IPS-15b (cell line): ENCODE measurements around the gene ARHGAP11B.
"Not testable (repeated sequence)": the region's sequence is repeated elsewhere in the genome, so short reads cannot be mapped to it uniquely, and the experiment has no call there.

Experiments
- H3K27me3 ChIP-seq: one replicate; pipeline ENCODE4 v1.6.1; 2013; ENCODE audit warnings: low read length; ENCODE audit not compliant: control insufficient read depth, insufficient read depth
- H3K36me3 ChIP-seq: one replicate; pipeline ENCODE4 v1.6.1; 2013; ENCODE audit warnings: low read length; ENCODE audit not compliant: control insufficient read depth, insufficient read depth
- H3K4me1 ChIP-seq: one replicate; pipeline ENCODE4 v1.6.1; 2013; ENCODE audit warnings: mild to moderate bottlenecking, low read length; ENCODE audit not compliant: control insufficient read depth, insufficient read depth
- H3K4me3 ChIP-seq: one replicate; pipeline ENCODE4 v1.5.1; 2013; ENCODE audit warnings: low read depth, low read length
- H3K9ac ChIP-seq: one replicate; pipeline ENCODE4 v1.6.1; 2013; ENCODE audit warnings: low read depth, mild to moderate bottlenecking, low read length
- H3K9me3 ChIP-seq: one replicate; pipeline ENCODE4 v1.6.1; 2013; ENCODE audit warnings: mild to moderate bottlenecking, low read length; ENCODE audit not compliant: control insufficient read depth, insufficient read depth

Gene ARHGAP11B

DNA sequence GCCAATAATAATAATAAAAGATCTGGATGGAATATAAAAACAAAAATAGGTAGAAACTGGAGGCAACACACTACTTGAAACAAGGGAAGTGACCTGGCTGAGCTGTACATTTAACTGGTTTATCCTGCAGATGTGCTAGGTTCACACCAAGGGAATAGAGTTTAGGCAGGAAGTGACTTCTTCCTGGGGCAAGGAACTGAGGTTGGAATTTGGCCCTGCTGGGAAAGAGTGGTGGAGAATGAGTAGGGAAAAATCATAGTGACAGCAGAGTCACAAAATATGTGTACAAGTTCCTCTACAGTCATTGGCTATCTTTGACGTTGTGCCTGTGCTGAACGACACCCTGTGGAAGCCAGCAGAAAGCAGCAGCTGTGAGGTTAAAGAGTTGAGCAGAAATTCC, 44.1 kb downstream of the ARHGAP11B start:
- Histone ChIP-seq H3K36me3 (no peaks in the 10 kb centered on the region), H3K27me3 (no peaks in the 10 kb centered on the region), H3K9me3 (no peaks in the 10 kb centered on the region), H3K4me3 (no peak overlapping the region), H3K9ac (no peak overlapping the region), H3K4me1 (no peaks in the 10 kb centered on the region)

DNA sequence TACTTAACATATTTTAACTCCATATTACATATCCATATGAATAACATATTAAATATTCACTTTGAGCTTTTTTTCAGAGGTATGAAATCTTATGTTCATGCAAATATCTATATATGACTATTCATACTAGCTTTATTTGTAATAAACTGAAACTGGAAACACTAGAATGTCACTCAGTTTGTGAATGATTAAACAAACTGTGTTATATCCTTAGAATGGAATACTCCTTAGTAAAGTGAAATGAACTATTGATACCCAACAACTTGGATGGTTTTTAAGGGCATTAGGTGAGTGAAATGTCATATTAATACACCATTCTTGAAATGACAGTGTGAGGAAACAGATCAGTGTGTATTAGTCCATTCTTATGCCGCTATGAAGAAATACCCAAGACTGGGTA, 45.4 kb downstream of the ARHGAP11B start:
- Histone ChIP-seq H3K9ac (no peak overlapping the region), H3K27me3 (no peaks in the 10 kb centered on the region), H3K4me3 (no peak overlapping the region), H3K9me3 (no peaks in the 10 kb centered on the region), H3K4me1 (no peaks in the 10 kb centered on the region), H3K36me3 (no peaks in the 10 kb centered on the region)

DNA sequence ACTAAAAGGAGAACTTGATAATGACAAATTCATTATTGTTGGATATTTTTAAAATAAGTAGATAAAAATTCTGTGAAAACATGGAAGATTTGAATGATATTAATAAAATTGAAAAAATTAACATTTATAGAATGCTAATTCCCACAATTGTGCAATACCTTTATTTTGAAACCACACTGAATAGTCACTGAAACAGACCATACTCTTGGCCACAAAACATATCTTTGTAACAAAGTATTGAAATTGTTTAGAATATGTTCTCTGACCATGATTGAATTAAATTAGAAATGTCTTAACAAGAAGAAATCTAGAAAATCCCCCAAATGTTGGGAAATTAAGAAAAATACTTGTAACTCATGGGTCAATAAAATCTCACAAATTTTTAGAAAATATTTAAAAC, 49.2 kb downstream of the ARHGAP11B start:
- Histone ChIP-seq H3K9me3 (no peaks in the 10 kb centered on the region), H3K27me3 (no peaks in the 10 kb centered on the region), H3K4me3 (no peak overlapping the region), H3K36me3 (no peaks in the 10 kb centered on the region), H3K4me1 (no peaks in the 10 kb centered on the region), H3K9ac (no peak overlapping the region)

DNA sequence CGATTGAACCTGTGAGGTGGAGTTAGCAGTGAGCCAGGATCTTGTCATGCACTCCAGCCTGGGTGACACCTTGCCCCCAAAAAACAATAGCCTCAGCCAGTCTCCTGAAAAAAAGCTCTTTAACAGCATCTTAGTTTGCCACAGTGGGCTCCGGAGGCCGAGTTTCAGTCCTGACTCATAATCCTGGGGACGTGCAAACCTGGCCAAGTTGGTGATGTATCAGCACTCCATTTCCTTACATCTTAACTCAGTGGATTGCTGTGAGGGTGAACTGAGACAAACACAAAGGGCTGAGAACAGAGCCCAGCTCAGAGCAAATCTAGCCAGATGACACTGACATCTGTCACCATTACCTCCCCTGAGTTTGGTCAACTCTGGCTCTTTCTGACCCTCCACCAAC, 50.0 kb downstream of the ARHGAP11B start:
- H3K36me3 ChIP-seq, H3K9ac ChIP-seq, H3K9me3 ChIP-seq, H3K4me3 ChIP-seq, H3K4me1 ChIP-seq, H3K27me3 ChIP-seq: not testable (repeated sequence)

DNA sequence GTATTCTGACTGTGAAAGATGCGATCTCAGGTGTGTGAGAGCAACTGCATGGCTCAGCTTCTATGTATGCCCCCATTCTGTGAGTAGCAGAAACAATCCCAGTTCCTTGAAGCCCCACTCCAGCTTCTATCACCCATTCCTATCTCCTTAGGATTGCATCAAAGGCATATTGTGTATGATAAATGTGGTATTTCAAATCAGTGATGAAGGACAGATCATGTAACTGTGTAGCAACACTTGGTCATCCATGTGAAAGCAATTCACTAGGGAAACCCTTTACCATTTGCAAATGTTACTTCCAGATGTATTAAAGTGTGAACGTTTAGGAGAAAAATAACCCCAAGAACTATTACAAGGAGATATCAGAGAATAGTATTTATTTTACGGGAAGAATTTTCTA, 55.1 kb downstream of the ARHGAP11B start:
- not testable (repeated sequence) for H3K4me3 ChIP-seq, H3K9ac ChIP-seq, H3K4me1 ChIP-seq, H3K36me3 ChIP-seq, H3K9me3 ChIP-seq, H3K27me3 ChIP-seq

DNA sequence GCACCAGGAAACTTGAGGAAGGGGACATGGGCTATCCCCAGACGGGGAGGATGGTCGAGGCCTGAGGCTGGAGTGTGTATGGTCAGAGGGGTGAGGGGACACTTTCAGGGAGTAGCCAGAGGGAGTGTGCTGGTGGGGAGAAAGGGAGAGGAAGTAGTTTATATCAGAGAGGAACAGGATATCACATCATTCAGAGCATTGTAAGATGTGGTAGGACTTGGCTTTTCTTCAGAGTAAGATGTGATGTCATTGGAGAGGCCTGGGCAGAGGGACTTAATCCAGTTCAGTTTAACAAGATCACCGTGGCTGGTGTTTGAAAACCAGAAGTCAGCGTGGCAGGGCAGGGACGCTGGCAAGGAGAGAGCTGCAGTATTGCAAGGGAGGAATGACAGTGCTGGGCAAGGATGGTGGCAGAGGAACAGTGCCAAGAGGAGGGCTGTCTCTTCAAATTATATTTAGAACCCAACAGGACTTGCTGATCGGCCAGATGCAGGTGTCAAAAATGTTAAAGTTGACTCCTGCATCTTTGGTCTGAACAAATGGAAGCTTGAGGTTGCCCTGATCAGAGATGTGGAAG, 59.9 kb downstream of the ARHGAP11B start:
- not testable (repeated sequence) for H3K27me3 ChIP-seq, H3K36me3 ChIP-seq, H3K9ac ChIP-seq, H3K9me3 ChIP-seq, H3K4me3 ChIP-seq, H3K4me1 ChIP-seq

DNA sequence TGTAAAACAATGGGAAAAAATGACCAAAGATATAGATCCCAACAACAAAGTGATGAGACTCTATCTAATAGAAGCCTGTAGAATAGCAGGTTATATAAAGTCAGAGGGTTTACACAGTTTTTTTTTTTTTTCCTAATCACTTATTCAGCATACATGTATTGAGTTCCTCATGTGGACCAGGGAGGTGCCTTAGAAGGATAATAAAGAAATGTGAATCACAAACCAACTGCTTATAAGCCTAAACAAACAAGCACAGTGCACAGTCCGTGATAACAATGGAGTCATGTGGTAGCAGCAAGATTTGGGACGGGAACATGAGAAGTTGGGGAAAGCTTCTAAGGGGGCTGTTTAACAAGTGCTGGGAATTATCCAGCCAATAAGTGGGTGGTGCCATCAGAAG, 60.7 kb downstream of the ARHGAP11B start:
- not testable (repeated sequence) for H3K36me3 ChIP-seq, H3K9me3 ChIP-seq, H3K9ac ChIP-seq, H3K27me3 ChIP-seq, H3K4me3 ChIP-seq, H3K4me1 ChIP-seq
